Measurements from ENCODE around the gene PRSS12. TPM values are rescaled to one million over a fixed set of nuclear protein-coding genes. Genes with fewer than 3 reads are reported as not detected.

Gene PRSS12
- polyA plus RNA-seq, 3 donors = not detected

DNA sequence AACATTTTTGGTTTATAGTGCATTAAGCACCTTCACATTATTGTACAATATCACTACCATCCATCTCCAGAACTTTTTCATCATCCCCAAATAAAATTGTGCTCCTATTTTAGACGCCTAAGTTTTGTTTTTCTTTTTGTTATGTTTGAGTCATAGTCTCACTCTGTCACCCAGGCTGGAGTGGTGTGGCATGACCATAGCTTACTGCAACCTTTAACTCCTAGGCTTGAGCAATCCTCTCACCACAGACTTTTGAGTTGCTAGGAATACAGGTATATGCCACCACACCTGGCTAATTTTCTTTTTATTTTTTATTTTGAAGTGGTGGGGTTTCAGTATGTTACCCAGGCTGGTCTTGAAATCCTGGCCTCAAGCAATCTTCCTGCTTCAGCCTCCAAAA is 33.9 kb downstream of the PRSS12 start:
- Mint-ChIP-seq H3K36me3 (no peaks in the 10 kb centered on the region), H3K4me1 (no peaks in the 10 kb centered on the region), H3K27ac (no peak overlapping the region), H3K9me3 (peaks cover 0 to 2% (median 0%) of the 10 kb centered on the region in 7 donors), H3K27me3 (ENCODE audit: low read depth in 3 of 3) (peaks cover 1 to 2% (median 1%) of the 10 kb centered on the region in 3 donors), H3K4me3 (no peak overlapping the region)
- no peaks in the 10 kb centered on the region for H3K9me3 ChIP-seq (replicated peaks in 1 of 2; ENCODE audit: control insufficient read depth in 1 of 2, insufficient read depth in 1 of 2, low read length in 2 of 2)
- TF ChIP-seq, protein P1, sequence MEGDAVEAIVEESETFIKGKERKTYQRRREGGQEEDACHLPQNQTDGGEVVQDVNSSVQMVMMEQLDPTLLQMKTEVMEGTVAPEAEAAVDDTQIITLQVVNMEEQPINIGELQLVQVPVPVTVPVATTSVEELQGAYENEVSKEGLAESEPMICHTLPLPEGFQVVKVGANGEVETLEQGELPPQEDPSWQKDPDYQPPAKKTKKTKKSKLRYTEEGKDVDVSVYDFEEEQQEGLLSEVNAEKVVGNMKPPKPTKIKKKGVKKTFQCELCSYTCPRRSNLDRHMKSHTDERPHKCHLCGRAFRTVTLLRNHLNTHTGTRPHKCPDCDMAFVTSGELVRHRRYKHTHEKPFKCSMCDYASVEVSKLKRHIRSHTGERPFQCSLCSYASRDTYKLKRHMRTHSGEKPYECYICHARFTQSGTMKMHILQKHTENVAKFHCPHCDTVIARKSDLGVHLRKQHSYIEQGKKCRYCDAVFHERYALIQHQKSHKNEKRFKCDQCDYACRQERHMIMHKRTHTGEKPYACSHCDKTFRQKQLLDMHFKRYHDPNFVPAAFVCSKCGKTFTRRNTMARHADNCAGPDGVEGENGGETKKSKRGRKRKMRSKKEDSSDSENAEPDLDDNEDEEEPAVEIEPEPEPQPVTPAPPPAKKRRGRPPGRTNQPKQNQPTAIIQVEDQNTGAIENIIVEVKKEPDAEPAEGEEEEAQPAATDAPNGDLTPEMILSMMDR (IDR thresholded peaks at IDR 0.05) = no peak
- intact Hi-C loops (cut with micrococcal nuclease) = no loop called here
- no peak overlapping the region for H3K4me3 ChIP-seq (replicated peaks in 1 of 3; ENCODE audit: low read depth in 2 of 3, low read length in 3 of 3)
- no peaks in the 10 kb centered on the region for H3K4me1 ChIP-seq (ENCODE audit: control insufficient read depth in 1 of 2, insufficient read depth in 2 of 2, low read length in 2 of 2)
- no peaks in the 10 kb centered on the region for H3K79me2 ChIP-seq (ENCODE audit: insufficient read depth, low read length)
- H3K27me3 ChIP-seq (ENCODE audit: control insufficient read depth in 2 of 2, insufficient read depth in 2 of 2, low read length in 2 of 2) = no peaks in the 10 kb centered on the region
- DNase-seq = no peak
- no peaks in the 10 kb centered on the region for H4K20me1 ChIP-seq (ENCODE audit: insufficient read depth, low read length)
- no CpG with 5 or more reads among the region's 1 CpG for WGBS (ENCODE audit: insufficient coverage)
- no peaks in the 10 kb centered on the region for H3K36me3 ChIP-seq (replicated peaks in 1 of 2; ENCODE audit: control insufficient read depth in 1 of 2, insufficient read depth in 2 of 2, low read length in 2 of 2)
- no peak overlapping the region for H3K4me2 ChIP-seq (replicated peaks; ENCODE audit: extremely low read depth, low read length, poor library complexity, severe bottlenecking)
- H2AFZ ChIP-seq (ENCODE audit: insufficient read depth, low read depth, low read length, poor library complexity, severe bottlenecking) = no peak overlapping the region
- H3K9ac ChIP-seq (ENCODE audit: insufficient read depth, low read length, poor library complexity, severe bottlenecking) = no peak overlapping the region
- H3K27ac ChIP-seq (ENCODE audit: low read depth in 1 of 2, low read length in 2 of 2) = no peak overlapping the region

DNA sequence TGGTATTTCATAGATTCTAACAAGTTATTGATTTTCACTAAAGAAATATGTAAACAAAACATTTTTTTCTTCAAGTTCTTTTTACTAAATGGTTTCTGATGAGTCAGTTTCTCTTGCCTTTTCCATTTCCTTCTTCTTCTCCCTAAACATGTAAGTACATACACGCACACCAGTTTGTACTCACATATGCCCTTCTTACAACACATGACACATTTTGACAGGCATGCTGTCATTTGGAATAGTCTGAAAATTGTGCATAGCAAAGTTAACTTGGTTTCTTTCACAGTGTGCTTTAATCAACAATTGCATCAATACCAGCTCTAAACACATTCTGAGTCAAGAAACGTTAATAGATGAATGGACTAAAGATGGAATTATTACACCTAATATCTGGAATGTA is 35.1 kb downstream of the PRSS12 start:
- no CpG with 5 or more reads among the region's 2 CpGs for WGBS (ENCODE audit: insufficient coverage)
- Mint-ChIP-seq H3K27me3 (ENCODE audit: low read depth in 3 of 3) (peaks cover 1 to 2% (median 1%) of the 10 kb centered on the region in 3 donors), H3K4me3 (no peak overlapping the region), H3K4me1 (no peaks in the 10 kb centered on the region), H3K36me3 (no peaks in the 10 kb centered on the region), H3K27ac (no peak overlapping the region), H3K9me3 (peaks cover 0 to 2% (median 0%) of the 10 kb centered on the region in 7 donors)
- TF ChIP-seq, protein P1 (IDR thresholded peaks at IDR 0.05) = no peak
- Histone ChIP-seq H3K79me2 (ENCODE audit: insufficient read depth, low read length) (no peaks in the 10 kb centered on the region), H3K36me3 (replicated peaks in 1 of 2; ENCODE audit: control insufficient read depth in 1 of 2, insufficient read depth in 2 of 2, low read length in 2 of 2) (no peaks in the 10 kb centered on the region), H3K9me3 (replicated peaks in 1 of 2; ENCODE audit: control insufficient read depth in 1 of 2, insufficient read depth in 1 of 2, low read length in 2 of 2) (no peaks in the 10 kb centered on the region), H3K27ac (ENCODE audit: low read depth in 1 of 2, low read length in 2 of 2) (no peak overlapping the region), H3K9ac (ENCODE audit: insufficient read depth, low read length, poor library complexity, severe bottlenecking) (no peak overlapping the region), H2AFZ (ENCODE audit: insufficient read depth, low read depth, low read length, poor library complexity, severe bottlenecking) (no peak overlapping the region), H3K4me2 (replicated peaks; ENCODE audit: extremely low read depth, low read length, poor library complexity, severe bottlenecking) (no peak overlapping the region), H3K27me3 (ENCODE audit: control insufficient read depth in 2 of 2, insufficient read depth in 2 of 2, low read length in 2 of 2) (no peaks in the 10 kb centered on the region), H3K4me1 (ENCODE audit: control insufficient read depth in 1 of 2, insufficient read depth in 2 of 2, low read length in 2 of 2) (no peaks in the 10 kb centered on the region), H3K4me3 (replicated peaks in 1 of 3; ENCODE audit: low read depth in 2 of 3, low read length in 3 of 3) (no peak overlapping the region), H4K20me1 (ENCODE audit: insufficient read depth, low read length) (no peaks in the 10 kb centered on the region)
- intact Hi-C loops (cut with micrococcal nuclease) = no loop called here
- no peak for DNase-seq
